ENCODE measurements around the gene NTMT1.
"Not testable (repeated sequence)": the region's sequence is repeated elsewhere in the genome, so short reads cannot be mapped to it uniquely, and the experiment has no call there.

NTMT1 gene

DNA sequence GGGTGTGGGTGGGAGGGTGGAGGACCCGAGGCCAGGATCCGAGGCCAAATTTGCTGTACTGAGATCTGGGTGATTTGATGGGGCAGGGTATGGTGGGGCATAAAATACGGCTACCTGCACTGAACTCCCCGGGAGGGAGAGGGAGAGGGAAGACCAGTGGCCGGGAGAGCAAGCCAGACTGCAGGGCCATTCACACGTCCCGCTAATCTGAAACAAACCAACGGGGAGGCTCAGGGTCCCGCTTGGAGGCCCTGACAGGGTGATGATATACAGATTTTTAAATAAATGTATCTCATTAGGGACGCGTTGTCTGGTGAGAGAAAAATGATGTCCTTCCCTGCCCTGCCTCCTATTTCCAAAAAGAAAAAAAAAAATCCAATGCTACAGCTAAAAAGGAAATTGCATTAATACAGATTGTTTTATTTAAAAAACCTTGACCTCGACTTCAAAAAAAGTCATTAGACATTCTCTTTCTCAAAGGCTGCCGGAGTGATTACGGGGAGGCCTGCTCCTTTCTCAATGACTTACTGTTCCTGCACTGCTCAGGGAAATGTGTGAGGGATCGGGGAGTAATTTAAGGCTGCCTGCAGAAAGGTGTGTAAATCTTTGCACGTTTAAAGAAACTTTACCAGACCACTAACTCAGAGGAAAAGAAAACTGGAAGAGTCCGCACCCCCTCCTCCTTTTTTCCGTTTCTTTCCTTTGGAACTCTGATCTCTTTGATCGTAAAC, 28.0 kb downstream of the NTMT1 start:
- H3K4me2 ChIP-seq (ENCODE audit: low read length) = no peak overlapping the region
- no peaks in the 10 kb centered on the region for H3K9me3 ChIP-seq (replicated peaks; ENCODE audit: low read length)
- no peak overlapping the region for H3K9ac ChIP-seq (ENCODE audit: low read depth, low read length)
- no peaks in the 10 kb centered on the region for H3K36me3 ChIP-seq (ENCODE audit: insufficient read depth, low read length)
- peaks cover 10% of the 10 kb centered on the region for H3K4me1 ChIP-seq (ENCODE audit: control insufficient read depth, insufficient read depth, low read length)
- H3K4me3 ChIP-seq (ENCODE audit: low read length) = no peak overlapping the region
- peaks cover 36% of the 10 kb centered on the region for H3K27me3 ChIP-seq (ENCODE audit: control insufficient read depth, insufficient read depth, low read length)

DNA sequence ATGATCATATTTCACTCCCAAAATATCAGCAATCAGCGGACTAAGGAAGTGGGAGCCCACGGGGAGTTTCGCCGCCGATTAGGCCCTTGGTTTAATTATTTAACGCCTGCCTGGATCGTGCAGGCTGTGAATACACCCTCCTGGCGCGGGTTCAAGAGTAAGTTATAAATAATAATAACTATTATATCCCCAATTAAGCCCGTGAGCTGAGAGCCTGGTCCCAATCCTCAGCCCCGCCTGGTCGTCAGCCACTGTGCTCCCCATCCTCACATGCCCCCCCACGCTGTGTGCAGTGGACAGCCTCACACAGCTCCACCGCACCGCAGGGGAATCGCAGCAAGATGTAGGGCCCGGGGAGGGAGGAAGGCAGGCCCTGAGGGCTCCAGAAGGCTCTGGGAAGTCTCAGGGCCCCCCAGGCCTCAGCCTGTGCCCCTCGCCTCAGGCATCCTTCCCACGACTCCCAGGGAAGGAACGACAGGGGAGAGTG, 28.6 kb downstream of the NTMT1 start:
- Histone ChIP-seq H3K36me3 (ENCODE audit: insufficient read depth, low read length) (no peaks in the 10 kb centered on the region), H3K9ac (ENCODE audit: low read depth, low read length) (no peak overlapping the region), H3K9me3 (replicated peaks; ENCODE audit: low read length) (no peaks in the 10 kb centered on the region), H3K27me3 (ENCODE audit: control insufficient read depth, insufficient read depth, low read length) (peaks cover 40% of the 10 kb centered on the region), H3K4me2 (ENCODE audit: low read length) (no peak overlapping the region), H3K4me1 (ENCODE audit: control insufficient read depth, insufficient read depth, low read length) (peaks cover 10% of the 10 kb centered on the region), H3K4me3 (ENCODE audit: low read length) (no peak overlapping the region)

DNA sequence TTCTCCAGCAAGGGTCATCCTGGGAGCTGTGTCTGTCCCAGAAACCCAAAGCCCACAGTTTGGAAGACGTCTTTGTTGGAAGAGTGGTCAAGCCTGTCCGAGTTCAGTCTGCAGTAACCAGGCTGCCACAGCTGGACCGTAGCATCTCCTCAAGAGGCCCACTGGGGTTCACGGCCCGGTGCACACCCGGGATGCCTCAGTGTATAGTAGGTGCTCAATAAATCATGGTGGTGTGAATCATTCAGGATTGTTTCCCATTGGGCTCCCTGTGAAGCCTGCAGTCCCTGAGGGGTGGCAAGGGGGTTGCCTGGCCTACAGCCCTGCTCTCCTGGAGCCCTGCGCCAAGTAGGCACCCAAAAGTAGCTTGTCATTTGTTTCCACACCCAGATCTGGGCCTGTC, 29.2 kb downstream of the NTMT1 start:
- peaks cover 40% of the 10 kb centered on the region for H3K27me3 ChIP-seq (ENCODE audit: control insufficient read depth, insufficient read depth, low read length)
- peaks cover 10% of the 10 kb centered on the region for H3K4me1 ChIP-seq (ENCODE audit: control insufficient read depth, insufficient read depth, low read length)
- no peaks in the 10 kb centered on the region for H3K9me3 ChIP-seq (replicated peaks; ENCODE audit: low read length)
- H3K4me2 ChIP-seq (ENCODE audit: low read length) = no peak overlapping the region
- H3K4me3 ChIP-seq (ENCODE audit: low read length) = no peak overlapping the region
- no peaks in the 10 kb centered on the region for H3K36me3 ChIP-seq (ENCODE audit: insufficient read depth, low read length)
- no peak overlapping the region for H3K9ac ChIP-seq (ENCODE audit: low read depth, low read length)

DNA sequence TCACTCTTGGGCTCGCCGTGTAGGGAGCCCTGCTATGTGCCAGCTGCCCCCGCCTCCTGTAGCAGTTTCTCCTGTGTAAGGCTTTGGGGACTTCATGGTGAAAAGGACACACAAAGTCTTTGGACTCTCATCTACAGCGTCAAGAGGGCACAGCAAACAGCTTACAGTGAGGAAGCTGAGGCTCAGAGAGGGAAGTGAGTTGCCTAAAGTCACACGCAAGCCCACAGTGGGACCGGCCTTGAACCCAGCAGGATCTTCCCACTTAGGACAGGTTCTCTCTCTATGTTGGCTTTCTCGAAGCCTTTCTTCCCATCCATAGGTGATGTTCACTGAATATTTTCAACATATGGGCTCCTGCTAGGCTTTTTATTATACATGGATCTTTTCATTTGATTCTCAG, 29.7 kb downstream of the NTMT1 start:
- Histone ChIP-seq H3K36me3 (ENCODE audit: insufficient read depth, low read length) (no peaks in the 10 kb centered on the region), H3K4me2 (ENCODE audit: low read length) (no peak overlapping the region), H3K4me1 (ENCODE audit: control insufficient read depth, insufficient read depth, low read length) (peaks cover 10% of the 10 kb centered on the region), H3K9ac (ENCODE audit: low read depth, low read length) (no peak overlapping the region), H3K27me3 (ENCODE audit: control insufficient read depth, insufficient read depth, low read length) (peaks cover 43% of the 10 kb centered on the region), H3K9me3 (replicated peaks; ENCODE audit: low read length) (no peaks in the 10 kb centered on the region), H3K4me3 (ENCODE audit: low read length) (no peak overlapping the region)

DNA sequence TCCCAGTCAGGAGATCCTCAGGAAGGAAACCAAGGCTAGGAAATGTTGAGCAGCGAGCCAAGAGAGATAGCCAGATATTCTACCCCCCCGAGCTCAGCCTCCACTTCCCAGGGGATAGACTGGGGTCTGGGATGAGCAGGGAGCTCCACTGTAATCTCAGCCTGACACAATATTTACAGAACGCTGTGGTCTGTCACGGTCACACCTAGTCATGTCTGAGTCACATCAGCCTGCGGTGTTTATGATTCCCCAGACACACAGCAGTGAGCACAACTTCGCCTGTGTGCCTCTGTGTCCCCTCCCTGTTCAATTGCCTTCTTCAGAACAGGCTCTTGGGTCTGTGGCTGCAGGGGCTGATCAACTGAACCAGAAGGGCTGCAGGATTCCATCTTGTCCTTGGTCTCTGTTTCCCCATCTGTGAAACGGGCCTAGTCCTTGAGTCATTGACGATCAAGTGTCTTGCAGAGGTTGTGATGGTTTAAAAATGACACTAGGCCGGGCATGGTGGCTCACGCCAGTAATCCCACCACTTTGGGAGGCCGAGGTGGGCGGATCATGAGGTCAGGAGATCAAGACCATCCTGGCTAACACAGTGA, 30.9 kb downstream of the NTMT1 start:
- H3K9me3 ChIP-seq (replicated peaks; ENCODE audit: low read length) = no peaks in the 10 kb centered on the region
- H3K36me3 ChIP-seq (ENCODE audit: insufficient read depth, low read length) = no peaks in the 10 kb centered on the region
- H3K27me3 ChIP-seq (ENCODE audit: control insufficient read depth, insufficient read depth, low read length) = peaks cover 45% of the 10 kb centered on the region
- H3K4me2 ChIP-seq (ENCODE audit: low read length) = peak overlapping the region; percentile 46
- H3K4me1 ChIP-seq (ENCODE audit: control insufficient read depth, insufficient read depth, low read length) = peaks cover 10% of the 10 kb centered on the region
- no peak overlapping the region for H3K9ac ChIP-seq (ENCODE audit: low read depth, low read length)
- no peak overlapping the region for H3K4me3 ChIP-seq (ENCODE audit: low read length)

DNA sequence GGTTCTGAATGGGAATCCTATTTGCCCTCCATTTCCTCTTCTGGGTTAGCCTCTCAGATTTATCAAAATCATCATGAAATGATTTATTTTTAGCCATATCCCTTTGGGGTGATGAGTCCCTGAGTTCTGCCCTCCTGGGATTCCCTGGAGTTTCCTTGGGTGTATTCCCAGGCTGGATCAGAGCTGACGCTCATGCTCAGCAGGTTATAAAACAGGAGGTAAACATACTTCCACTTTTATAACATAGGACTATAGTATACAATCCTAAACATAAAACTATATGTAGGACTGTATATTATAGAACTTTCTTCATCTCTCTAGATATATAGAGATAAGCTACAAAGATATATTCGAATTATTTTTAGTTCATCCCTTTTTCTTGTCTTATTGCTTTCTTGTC, 35.1 kb downstream of the NTMT1 start:
- no peak overlapping the region for H3K4me2 ChIP-seq (ENCODE audit: low read length)
- H3K4me1 ChIP-seq (ENCODE audit: control insufficient read depth, insufficient read depth, low read length) = peaks cover 10% of the 10 kb centered on the region
- peaks cover 46% of the 10 kb centered on the region for H3K27me3 ChIP-seq (ENCODE audit: control insufficient read depth, insufficient read depth, low read length)
- no peaks in the 10 kb centered on the region for H3K36me3 ChIP-seq (ENCODE audit: insufficient read depth, low read length)
- H3K4me3 ChIP-seq (ENCODE audit: low read length) = no peak overlapping the region
- no peak overlapping the region for H3K9ac ChIP-seq (ENCODE audit: low read depth, low read length)
- no peaks in the 10 kb centered on the region for H3K9me3 ChIP-seq (replicated peaks; ENCODE audit: low read length)

DNA sequence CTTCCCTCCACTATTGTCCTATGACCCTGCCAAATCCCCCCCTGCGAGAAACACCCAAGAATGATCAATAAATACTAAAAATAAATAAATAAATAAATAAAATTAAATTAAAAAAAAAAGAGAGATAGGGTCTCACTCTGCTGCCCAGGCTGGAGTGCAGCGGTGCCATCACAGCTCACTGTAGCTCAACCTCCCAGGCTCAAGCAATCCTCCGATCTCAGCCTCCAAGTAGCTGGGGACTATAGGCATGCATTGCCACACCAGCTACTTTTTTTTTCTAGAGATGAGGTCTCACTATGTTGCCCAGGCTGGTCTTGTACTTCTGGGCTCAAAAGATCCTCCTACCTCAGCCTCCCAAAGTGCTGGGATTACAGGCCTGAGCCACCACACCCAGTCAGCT, 36.3 kb downstream of the NTMT1 start:
- H3K36me3 ChIP-seq (ENCODE audit: insufficient read depth, low read length); H3K4me3 ChIP-seq (ENCODE audit: low read length); H3K9ac ChIP-seq (ENCODE audit: low read depth, low read length); H3K4me2 ChIP-seq (ENCODE audit: low read length); H3K9me3 ChIP-seq (replicated peaks; ENCODE audit: low read length); H3K4me1 ChIP-seq (ENCODE audit: control insufficient read depth, insufficient read depth, low read length): not testable (repeated sequence)
- peaks cover 47% of the 10 kb centered on the region for H3K27me3 ChIP-seq (ENCODE audit: control insufficient read depth, insufficient read depth, low read length)

DNA sequence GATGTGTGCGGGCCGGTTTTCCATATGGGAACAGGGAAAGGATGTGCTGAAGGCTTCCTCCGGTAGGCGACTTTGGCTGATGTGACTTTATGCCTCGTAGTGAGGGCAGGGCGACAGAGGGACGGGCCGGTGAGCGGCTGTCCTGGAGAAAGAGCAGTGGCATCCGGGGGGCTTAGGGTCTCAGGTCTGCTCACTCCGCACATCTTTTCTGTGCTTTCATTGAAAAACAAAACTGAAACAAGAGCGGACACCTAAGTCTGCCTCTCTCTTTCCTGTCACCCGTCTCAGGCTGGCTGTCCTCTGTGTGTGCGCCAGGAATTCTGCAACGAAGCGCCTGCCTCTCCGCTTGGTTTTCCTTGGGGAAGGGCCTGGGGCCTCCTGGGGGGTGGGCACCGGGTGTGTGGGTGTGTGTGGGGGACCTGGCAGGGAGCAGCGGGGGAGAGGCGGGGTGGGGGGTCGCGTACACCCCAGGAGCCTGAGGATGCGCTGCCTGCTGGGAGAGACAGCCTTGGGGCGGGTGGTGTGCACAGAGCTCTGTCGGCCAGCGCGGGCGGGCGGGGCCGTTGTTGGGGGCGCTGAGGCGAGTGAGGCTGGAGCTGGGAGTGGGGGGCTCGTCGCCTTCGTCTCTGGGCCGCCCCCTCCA, 38.9 kb downstream of the NTMT1 start:
- peak overlapping the region; percentile 56 for H3K4me2 ChIP-seq (ENCODE audit: low read length)
- H3K9me3 ChIP-seq (replicated peaks; ENCODE audit: low read length) = no peaks in the 10 kb centered on the region
- H3K36me3 ChIP-seq (ENCODE audit: insufficient read depth, low read length) = no peaks in the 10 kb centered on the region
- H3K27me3 ChIP-seq (ENCODE audit: control insufficient read depth, insufficient read depth, low read length) = peaks cover 57% of the 10 kb centered on the region
- H3K4me1 ChIP-seq (ENCODE audit: control insufficient read depth, insufficient read depth, low read length) = peaks cover 3% of the 10 kb centered on the region
- H3K9ac ChIP-seq (ENCODE audit: low read depth, low read length) = no peak overlapping the region
- H3K4me3 ChIP-seq (ENCODE audit: low read length) = no peak overlapping the region

DNA sequence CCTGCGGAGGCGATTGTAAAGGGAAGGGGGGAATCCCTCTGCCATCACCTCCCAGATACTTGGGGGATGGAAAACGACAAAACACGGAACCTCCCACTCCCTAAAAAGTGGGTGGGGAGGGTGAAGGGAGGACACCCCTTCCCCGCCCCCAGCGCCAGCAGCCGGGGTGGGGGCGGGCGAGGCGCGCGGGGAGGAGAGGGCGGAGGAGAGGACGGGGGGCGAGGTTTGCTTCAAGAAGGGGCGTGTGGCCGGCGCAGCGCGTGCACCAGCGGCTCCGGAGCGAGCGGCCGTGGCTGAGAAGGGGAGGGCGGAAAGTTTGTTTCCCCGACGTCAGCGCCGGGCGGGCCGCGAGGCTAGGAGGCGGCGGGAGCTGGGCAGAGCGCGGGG, 39.4 kb downstream of the NTMT1 start, which contains the start of gene PRRX2:
PRRX2 (plus strand) TSS at position 259 of the 387 bp plus-strand sequence. CDS start 221 bp downstream, outside the sequence.
- H3K4me2 ChIP-seq (ENCODE audit: low read length) = peak within 1 kb of the TSS; percentile 56
- H3K36me3 ChIP-seq (ENCODE audit: insufficient read depth, low read length) = no peaks in the 10 kb centered on the region
- H3K27me3 ChIP-seq (ENCODE audit: control insufficient read depth, insufficient read depth, low read length) = peaks cover 58% of the 10 kb centered on the region
- no peaks in the 10 kb centered on the region for H3K9me3 ChIP-seq (replicated peaks; ENCODE audit: low read length)
- peak within 1 kb of the TSS; percentile 13 for H3K4me3 ChIP-seq (ENCODE audit: low read length)
- H3K9ac ChIP-seq (ENCODE audit: low read depth, low read length) = no peak within 1 kb of the TSS
- peaks cover 3% of the 10 kb centered on the region for H3K4me1 ChIP-seq (ENCODE audit: control insufficient read depth, insufficient read depth, low read length)

DNA sequence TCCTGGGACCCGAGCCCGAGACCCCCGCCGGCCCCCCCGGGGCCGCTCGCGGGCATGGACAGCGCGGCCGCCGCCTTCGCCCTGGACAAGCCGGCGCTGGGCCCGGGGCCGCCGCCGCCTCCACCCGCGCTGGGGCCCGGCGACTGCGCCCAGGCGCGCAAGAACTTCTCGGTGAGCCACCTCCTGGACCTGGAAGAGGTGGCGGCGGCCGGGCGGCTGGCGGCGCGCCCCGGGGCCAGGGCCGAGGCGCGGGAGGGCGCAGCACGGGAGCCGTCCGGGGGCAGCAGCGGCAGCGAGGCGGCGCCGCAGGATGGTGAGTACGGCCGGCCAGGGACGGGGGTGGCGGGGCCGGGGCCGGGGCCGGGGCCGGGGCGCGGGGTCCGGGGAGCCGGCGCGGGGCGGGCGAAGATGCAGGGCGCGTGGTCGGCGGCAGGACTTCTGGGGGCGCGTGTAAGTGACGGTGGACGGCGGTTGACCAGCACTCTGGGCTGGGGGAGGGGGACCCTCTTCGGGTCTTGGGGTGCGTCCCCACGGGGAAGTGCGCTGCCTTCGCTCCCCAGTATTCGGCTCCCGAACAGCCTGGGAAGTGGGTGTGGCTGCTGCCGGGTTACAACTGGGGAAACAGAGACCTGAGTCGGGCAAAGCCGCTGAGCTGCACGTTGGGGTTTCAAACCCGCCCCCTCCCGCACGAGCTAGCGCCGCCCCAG, 40.0 kb downstream of the NTMT1 start:
- Histone ChIP-seq H3K27me3 (ENCODE audit: control insufficient read depth, insufficient read depth, low read length) (peaks cover 56% of the 10 kb centered on the region), H3K36me3 (ENCODE audit: insufficient read depth, low read length) (no peaks in the 10 kb centered on the region), H3K9me3 (replicated peaks; ENCODE audit: low read length) (no peaks in the 10 kb centered on the region), H3K4me1 (ENCODE audit: control insufficient read depth, insufficient read depth, low read length) (peaks cover 3% of the 10 kb centered on the region), H3K4me2 (ENCODE audit: low read length) (peak overlapping the region; percentile 52), H3K4me3 (ENCODE audit: low read length) (no peak overlapping the region), H3K9ac (ENCODE audit: low read depth, low read length) (no peak overlapping the region)

DNA sequence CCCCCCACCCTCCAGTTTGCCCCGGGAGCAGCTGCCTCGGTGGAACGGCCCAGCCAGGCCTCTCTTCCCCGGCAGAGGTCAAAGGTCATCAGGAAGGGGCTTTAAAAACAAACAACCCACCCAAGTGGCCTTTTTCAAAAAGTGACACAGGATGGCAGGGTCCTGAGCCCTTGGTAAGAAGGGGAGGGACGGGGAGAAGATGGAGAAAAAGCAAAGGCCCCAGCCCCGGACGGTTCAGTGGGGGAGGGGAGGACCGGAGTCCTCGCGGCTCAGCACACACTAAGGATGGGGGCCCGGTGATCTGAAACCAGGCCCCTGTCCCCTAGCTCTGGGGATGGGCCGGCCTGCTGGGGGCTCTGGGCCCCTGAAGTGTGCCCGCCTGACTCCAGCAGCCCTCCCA, 40.6 kb downstream of the NTMT1 start:
- no peaks in the 10 kb centered on the region for H3K9me3 ChIP-seq (replicated peaks; ENCODE audit: low read length)
- H3K27me3 ChIP-seq (ENCODE audit: control insufficient read depth, insufficient read depth, low read length) = peaks cover 54% of the 10 kb centered on the region
- H3K9ac ChIP-seq (ENCODE audit: low read depth, low read length) = no peak overlapping the region
- no peak overlapping the region for H3K4me3 ChIP-seq (ENCODE audit: low read length)
- peaks cover 3% of the 10 kb centered on the region for H3K4me1 ChIP-seq (ENCODE audit: control insufficient read depth, insufficient read depth, low read length)
- no peak overlapping the region for H3K4me2 ChIP-seq (ENCODE audit: low read length)
- H3K36me3 ChIP-seq (ENCODE audit: insufficient read depth, low read length) = no peaks in the 10 kb centered on the region

Data from skeletal muscle satellite cell (primary cell).